Neural cell (in vitro differentiated cells): ENCODE results near the gene PTTG1IP.

Experiments
- CTCF ChIP-seq: fragments of 450-650 bp; IDR thresholded peaks from 2 replicates; pipeline ENCODE4 v1.5.1; 2014; ENCODE audit warnings: antibody characterized with exemption, mild to moderate bottlenecking, moderate library complexity; ENCODE audit not compliant: poor library complexity, severe bottlenecking
- MXI1 ChIP-seq: fragments of 450-650 bp; conservative IDR thresholded peaks from 2 replicates; pipeline ENCODE4 v1.6.1; 2014; ENCODE audit warnings: antibody characterized with exemption, mild to moderate bottlenecking; ENCODE audit not compliant: poor library complexity, severe bottlenecking

- no peak for TF ChIP-seq CTCF
- no peak for TF ChIP-seq MXI1
These were observed 38.1 kb upstream of the PTTG1IP start for GRCh38 chr21:44911384-44912157.
